GM18508 (cell line): Measurements from ENCODE around the gene SLC10A3.

Experiments
- ATAC-seq: cut with Tn5 transposase; IDR thresholded peaks from one replicate; pipeline ENCODE4 v1.9.1; 2021; ENCODE audit warnings: moderate number of reproducible peaks; ENCODE audit not compliant: insufficient read depth, unreplicated experiment

The SLC10A3 gene

DNA sequence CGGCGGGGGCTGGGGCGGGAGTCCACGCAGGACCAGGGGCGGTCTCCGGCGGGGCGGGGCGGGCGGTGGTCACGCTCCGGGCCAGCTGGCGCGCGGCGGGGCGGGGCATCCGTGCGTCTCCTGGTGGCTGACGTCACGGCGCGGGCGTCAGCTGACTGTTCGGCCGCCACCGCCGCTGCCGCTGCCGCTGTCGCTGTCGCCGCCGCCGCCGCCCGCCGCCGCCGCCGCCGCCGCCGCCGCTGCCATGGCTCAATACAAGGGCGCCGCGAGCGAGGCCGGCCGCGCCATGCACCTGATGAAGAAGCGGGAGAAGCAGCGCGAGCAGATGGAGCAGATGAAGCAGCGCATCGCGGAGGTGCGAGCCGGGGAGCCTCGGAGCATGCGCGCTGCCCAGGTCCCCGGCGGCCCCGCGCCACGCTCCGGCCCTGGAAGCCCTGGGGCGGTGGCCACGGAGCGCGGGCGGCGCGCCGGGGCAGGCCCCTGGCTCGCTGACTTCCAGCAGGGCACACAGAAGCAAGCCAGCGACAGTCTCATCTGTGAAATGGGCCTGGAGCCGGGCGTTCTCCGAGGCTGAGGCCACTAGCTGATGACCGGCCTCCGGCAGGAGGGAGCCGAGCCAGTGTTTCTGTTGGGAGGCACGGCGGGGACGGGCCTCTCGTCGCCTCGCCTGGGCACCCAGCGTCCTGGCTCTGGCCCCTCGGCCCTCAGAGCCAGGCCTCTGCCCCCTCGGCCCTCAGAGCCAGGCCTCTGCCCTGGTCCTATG, 46.3 kb downstream of the SLC10A3 start, which contains the start of gene FAM50A:
FAM50A (plus strand) TSS at position 150 of the 763 bp plus-strand sequence; CDS start at position 245, 95 bp downstream.
- ATAC-seq, result no peak

DNA sequence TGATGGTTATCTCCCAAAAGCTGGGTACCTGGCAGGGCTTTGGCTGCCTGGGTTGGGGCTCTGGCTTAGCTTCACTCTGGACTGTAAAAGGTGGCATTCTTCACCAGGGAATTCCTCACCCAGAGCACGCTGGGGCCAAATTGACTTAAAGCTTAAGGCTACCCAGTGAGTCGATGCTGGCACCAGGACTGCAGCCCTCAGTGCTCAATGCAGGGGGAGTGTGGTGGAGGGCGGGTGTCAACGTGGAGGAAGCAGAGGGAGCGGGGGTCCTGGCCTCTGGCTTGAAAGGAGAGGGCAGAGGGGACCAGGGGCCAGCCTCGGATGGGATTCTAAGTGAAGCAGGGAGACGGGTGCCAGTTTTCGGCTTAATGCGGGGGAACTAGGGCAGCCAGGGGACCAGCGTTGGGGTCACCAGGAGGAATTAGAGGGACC, 46.9 kb downstream of the SLC10A3 start:
- ATAC-seq, result no peak

DNA sequence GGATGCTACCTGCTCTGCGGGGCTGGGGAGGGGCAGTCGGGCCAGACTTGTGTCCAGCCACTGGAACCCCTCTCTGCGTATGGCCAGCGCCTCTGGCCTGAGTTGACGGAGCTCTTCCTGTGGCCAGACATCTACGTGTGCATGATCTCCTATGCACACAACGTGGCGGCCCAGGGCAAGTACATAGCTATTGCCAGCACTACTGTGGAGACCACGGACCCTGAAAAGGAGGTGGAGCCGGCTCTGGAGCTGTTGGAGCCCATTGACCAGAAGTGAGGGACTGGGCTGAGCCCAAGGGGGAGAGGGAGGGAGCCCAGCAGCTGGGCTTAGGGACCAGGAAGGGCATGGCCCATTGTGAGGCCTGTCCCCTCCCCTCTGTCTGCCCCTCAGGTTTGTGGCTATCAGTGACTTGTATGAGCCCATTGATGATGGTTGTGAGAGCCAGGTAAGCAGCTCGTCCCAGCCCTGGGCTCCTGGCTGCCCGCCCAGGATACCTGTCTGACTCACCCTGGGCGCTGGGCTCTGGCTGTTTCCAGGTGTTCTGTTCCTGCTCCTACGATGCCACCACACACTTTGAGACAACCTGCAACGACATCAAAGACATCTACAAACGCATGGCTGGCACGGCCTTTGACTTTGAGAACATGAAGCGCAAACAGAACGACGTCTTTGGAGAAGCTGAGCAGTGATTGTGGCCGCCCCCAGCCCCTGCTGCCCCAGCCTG, 48.3 kb downstream of the SLC10A3 start:
- no peak for ATAC-seq

DNA sequence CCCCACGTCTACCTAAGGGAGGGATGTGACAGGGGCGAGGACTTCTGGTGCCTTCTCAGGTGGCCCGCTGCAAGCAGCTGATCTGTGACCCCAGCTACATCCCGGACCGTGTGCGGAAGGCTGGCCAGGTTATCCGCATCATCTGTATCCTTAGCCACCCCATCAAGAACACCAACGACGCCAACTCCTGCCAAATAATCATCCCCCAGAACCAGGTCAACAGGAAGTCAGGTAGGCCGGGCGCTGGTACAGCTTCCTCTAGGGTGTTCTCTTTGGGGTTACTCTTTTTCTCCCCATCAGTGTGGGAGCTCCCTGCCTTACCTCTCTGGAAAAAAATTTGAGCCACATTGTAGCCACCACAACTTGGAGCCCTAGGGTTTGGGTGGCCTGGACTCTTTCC, 48.9 kb downstream of the SLC10A3 start:
- no peak for ATAC-seq

DNA sequence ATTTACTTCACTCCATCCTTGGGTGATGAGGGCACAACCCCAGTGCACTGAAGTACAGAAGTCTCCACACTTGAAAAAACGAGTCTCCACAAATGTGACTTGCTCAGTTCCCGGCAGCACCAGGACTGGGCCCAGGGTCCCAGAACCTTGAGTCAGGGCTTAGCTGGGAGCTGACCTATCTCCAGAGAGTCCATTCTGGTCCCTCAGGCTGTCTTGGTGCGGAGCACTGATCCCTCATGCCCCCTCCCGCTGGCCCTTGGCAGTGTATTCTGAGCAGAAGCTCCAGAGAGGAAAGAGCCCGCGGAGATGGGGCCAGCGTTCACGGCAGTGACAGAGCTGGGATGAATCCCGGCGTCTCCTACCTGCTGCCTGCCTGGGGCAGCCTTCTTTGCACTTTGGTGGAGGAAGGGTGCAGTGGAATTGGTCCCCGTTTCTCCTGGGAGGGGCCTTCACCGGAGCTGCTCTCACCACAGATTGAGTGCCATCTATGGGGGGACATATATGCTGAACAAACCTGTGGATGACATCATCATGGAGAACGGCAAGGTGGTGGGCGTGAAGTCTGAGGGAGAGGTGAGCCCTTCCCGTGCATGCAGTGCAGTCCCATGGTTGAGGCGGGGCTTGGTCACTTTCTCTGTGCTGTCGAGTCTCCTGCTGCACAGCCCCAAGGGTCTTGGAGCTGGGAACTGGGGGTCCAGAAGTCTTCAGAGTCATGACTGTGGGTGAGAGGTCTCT, 49.6 kb downstream of the SLC10A3 start:
- no peak for ATAC-seq

DNA sequence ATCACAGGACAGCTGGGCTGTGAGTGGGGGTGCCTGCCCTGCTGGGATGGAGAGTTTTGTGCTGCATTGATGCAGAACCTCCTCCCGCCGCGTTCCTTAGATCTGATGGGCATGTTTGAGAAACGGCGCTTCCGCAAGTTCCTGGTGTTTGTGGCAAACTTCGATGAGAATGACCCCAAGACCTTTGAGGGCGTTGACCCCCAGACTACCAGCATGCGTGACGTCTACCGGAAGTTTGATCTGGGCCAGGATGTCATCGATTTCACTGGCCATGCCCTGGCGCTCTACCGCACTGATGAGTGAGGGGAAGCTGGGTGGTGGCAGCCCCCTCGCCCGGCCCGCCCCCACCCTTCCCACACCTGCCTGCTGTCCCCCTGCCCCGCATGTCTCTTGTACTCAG, 50.6 kb downstream of the SLC10A3 start:
- no peak for ATAC-seq

DNA sequence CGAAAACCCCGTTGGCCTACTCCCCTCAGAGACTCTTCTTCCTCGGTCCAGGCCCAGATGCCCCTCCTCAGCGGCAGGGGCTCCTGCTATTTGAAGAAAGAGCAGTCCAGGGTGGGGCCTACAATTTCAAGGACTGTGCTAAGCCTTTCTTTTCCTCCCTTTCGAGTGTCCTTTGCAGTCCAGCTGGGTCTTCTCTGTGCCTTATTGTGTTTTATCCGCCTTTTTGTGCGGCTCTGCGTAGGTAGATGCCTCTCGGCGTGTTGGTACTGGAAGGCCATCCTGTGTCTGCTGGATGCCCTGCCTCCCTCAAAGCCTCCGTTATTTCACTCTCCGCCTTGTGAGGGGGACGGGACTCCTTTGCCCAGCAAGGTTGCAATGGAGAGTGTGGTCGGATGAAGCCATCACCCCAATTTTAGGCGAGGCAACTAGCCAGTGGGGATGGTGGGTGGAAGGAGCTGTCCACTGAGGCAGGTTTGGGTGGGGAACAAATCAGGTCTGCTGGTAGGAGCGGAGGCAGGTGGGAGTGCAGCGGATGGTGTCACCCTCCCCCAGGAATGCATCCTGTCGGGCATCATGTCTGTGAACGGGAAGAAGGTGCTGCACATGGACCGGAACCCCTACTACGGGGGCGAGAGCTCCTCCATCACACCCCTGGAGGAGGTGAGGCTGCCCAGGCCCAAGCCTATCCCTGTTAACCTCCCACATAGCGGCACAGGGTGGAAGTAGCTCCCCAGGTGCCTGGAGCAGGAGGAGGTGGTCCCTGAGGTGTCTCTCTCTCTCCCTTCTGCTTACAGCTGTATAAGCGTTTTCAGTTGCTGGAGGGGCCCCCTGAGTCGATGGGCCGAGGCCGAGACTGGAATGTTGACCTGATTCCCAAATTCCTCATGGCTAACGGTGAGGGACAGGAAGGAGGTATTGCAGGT, 52.2 kb downstream of the SLC10A3 start:
- no peak for ATAC-seq
